Thoracic aorta (tissue), 2 donors: ENCODE data around the gene MZF1. TPM values are rescaled to one million over a fixed set of nuclear protein-coding genes. Genes with fewer than 3 reads are reported as not detected.

ENCODE experiments used
- ATAC-seq: fragments of 150-250 bp; one replicate; pipeline ENCODE4 v1.8.0; 2017; ENCODE audit warnings: low read depth; ENCODE audit not compliant: insufficient number of reproducible peaks, low FRiP score
- DNase-seq: peaks from one replicate; pipeline ENCODE4 v3.0.0-alpha.2; 2020; ENCODE audit warnings: low spot score
- H3K27ac ChIP-seq, 2 donors: fragments of 200-600 bp; sonication (generic); 1 replicate in 1 of 2; 2 replicates in 1 of 2; pipeline ENCODE4 v1.5.1; 2016; ENCODE audit warnings: mild to moderate bottlenecking in 2 of 2, moderate library complexity in 2 of 2
- H3K27me3 ChIP-seq: fragments of 200-600 bp; sonication (generic); replicated peaks from 2 replicates; pipeline ENCODE4 v1.6.0; 2016; ENCODE audit warnings: mild to moderate bottlenecking; ENCODE audit not compliant: insufficient read depth
- H3K36me3 ChIP-seq: fragments of 200-600 bp; sonication (generic); one replicate; pipeline ENCODE4 v1.5.1; 2016
- H3K4me1 ChIP-seq, 2 donors: fragments of 200-600 bp; sonication (generic); 1 replicate in 1 of 2; 2 replicates in 1 of 2; pipeline versions ENCODE4 v1.5.1 to v1.6.0; 2016; ENCODE audit warnings: low read depth in 2 of 2, mild to moderate bottlenecking in 1 of 2; ENCODE audit not compliant: control insufficient read depth in 1 of 2
- H3K4me3 ChIP-seq: fragments of 200-600 bp; sonication (generic); 2 replicates; pipeline ENCODE4 v1.5.1; 2016; ENCODE audit warnings: mild to moderate bottlenecking
- H3K9me3 ChIP-seq: fragments of 200-600 bp; sonication (generic); 2 replicates; pipeline ENCODE4 v1.5.1; 2016
- total RNA-seq, 2 donors: library from RNA; depleted of rRNA; stranded (reverse); fragments of >200 nt; gene quantifications; one replicate each; pipeline versions ENCODE4 v1.1.0 to v1.2.3, GENCODE V29; 2016
- TF ChIP-seq, protein P1 (sequence below): fragments of 200-600 bp; sonication (generic); IDR thresholded peaks from one replicate; pipeline ENCODE4 v1.5.1; 2019; ENCODE audit warnings: antibody characterized with exemption

Gene MZF1
- total RNA-seq, 2 donors from 2014 or later: 44.9 to 46.8 TPM

DNA sequence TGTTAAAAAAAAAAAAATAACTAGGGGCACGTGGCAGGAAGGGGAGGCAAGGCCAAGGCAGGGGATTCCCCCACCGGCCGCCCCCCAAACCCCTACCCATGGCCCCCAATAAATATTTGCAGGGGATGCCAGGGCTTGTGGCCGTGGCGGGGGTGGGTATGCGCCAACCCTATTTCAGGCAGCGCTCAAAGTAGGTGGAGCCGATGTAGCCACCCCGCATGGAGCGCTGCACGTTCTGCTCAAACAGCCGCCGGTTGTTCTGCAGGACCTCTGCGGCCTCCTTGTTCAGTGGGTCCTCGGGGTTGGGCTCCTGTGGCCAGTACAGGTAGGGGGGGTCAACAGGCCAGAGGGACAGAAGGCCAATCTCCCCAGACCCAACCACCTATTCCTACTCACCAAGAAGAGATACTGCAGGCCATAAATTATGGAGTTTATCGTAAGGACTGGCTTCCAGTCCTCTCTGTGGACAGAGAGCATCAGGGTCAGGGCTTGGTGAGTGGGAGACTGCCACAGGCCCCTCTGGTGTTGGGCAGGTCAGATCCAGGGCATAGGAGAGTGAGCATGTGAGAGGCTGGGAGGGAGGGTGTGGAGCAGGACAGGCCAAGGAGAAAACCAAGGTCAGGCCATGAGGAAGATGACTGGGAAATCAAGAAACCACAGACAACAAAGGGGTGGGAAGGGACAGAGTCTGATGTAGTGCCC is 17.1 kb downstream of the MZF1 start:
- no peak for ATAC-seq
- no peak overlapping the region for H3K4me3 ChIP-seq
- no peaks in the 10 kb centered on the region for H3K27me3 ChIP-seq
- no peaks in the 10 kb centered on the region for H3K9me3 ChIP-seq
- H3K27ac ChIP-seq: peak overlapping the region; percentile 91 to 99
- TF ChIP-seq, protein P1, sequence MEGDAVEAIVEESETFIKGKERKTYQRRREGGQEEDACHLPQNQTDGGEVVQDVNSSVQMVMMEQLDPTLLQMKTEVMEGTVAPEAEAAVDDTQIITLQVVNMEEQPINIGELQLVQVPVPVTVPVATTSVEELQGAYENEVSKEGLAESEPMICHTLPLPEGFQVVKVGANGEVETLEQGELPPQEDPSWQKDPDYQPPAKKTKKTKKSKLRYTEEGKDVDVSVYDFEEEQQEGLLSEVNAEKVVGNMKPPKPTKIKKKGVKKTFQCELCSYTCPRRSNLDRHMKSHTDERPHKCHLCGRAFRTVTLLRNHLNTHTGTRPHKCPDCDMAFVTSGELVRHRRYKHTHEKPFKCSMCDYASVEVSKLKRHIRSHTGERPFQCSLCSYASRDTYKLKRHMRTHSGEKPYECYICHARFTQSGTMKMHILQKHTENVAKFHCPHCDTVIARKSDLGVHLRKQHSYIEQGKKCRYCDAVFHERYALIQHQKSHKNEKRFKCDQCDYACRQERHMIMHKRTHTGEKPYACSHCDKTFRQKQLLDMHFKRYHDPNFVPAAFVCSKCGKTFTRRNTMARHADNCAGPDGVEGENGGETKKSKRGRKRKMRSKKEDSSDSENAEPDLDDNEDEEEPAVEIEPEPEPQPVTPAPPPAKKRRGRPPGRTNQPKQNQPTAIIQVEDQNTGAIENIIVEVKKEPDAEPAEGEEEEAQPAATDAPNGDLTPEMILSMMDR: no peak
- peaks cover 27% of the 10 kb centered on the region for H3K36me3 ChIP-seq
- no peak for DNase-seq
- H3K4me1 ChIP-seq: peaks cover 29 to 50% of the 10 kb centered on the region in 2 donors

DNA sequence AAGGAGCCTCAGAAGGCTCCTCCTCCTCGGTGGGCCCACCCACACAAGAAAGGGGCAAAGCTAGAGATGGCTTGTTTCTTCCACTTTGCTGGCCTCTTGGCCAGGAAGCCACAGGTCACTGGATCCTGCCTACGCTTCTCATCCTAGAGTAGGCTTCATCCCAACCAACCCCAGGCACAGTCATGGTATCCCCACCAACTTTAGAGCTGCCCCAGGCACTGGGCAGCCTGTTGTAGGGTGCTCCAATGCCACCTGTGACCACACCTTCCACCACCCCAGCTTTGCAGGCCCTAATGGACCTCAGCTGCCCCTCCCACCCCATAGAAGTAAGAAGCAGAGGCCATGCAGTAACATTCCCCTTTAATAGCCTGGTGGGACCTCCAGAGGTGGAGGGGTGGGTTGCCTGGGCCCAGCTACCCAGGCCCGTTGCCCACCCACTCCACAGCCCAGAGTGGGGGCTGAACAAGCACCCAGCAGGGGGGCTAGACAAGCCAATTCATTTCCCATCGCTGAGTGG is 17.7 kb downstream of the MZF1 start:
- peak overlapping the region; percentile 80 to 91 for H3K27ac ChIP-seq
- no peaks in the 10 kb centered on the region for H3K27me3 ChIP-seq
- H3K4me1 ChIP-seq: peaks cover 29 to 49% of the 10 kb centered on the region in 2 donors
- no peak for ATAC-seq
- no peaks in the 10 kb centered on the region for H3K9me3 ChIP-seq
- TF ChIP-seq, protein P1: no peak
- peaks cover 32% of the 10 kb centered on the region for H3K36me3 ChIP-seq
- peak overlapping the region; percentile 84 for H3K4me3 ChIP-seq
- DNase-seq: no peak

DNA sequence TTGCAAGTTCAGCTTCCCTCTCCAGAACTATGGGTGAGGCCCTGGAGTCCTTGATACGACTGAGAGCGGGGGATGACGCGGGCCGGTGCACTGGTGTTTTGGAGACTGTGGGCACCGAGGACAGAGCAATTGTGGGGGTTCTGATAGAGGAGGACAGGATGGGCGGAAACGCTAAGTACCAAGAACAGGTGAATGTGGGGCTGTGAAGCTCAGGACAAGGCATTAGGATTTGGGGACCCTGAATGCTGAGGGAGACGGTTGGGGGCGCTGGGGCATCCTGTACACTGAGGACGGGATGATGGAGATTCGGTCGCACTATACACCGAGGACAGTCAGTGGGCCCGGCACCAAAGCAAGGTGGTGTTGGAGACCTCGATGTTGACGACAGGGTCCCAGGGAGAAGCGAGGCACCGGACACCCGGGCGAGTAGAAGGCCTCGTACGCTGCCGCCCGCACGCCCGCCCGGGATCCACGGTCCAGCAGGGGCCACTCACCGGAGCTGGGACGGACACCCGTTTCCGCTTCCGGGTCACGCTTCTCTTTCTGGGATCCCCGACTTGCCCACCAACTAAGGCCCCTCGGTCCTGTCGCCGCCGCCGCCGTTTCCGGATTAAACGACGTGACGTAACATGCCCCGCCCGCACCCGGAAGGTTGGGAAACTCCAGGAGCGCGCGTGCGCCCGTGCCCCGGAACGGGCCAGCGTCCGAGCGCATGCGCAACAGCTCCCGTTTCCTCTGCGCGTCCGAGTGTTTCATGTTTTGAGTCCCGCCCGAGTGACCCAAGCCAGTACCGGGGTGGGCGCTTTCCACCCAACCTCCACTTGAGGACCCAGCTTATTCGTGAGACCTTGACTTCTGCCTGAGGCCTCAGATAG is 18.4 kb downstream of the MZF1 start, which contains the start of gene CHMP2A:
TSS of gene CHMP2A (minus strand) at position 612 of the 875 bp plus-strand sequence. CDS start 893 bp downstream, outside the sequence.
- TF ChIP-seq, protein P1: no peak
- Histone ChIP-seq H3K9me3 (no peaks in the 10 kb centered on the region), H3K36me3 (peaks cover 39% of the 10 kb centered on the region), H3K4me3 (peak within 1 kb of the TSS; percentile 84), H3K27me3 (no peaks in the 10 kb centered on the region), H3K27ac (peak within 1 kb of the TSS; percentile 80 to 91), H3K4me1 (peaks cover 25 to 42% of the 10 kb centered on the region in 2 donors)
- peak; percentile 51 for ATAC-seq
- DNase-seq: peak; percentile 93

DNA sequence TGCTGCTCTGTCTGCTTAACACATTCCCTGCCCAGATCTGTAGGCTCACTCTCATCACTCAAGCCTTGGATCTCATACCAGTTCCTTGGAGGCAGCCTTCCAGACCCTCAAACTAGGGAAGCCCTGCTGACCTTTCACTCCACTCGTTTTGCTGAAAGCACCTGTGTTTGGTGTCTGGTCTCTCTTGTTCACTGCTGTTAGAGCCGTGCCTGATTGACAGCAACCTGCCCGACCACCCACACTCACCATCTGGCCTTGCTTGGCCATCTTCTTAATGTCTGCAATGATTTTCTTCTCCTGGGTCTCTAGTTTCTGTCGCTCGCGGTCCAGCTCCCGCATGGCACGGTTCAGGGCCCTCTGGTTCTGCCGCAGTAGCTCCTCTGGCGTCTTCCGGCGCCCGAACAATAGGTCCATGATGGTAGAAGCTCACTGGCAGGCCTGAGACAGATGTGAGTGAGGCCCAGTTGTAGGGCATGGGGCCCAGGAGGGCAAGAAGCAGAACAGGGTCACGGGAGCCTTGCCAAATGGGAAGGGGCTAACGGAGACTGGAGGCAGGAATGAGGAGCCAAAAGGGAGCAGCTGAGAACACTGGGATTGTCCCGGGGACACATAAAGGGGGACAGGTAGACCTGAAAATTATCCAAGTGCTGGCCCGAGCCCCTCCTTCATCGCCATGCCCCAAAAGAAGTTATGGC is 19.2 kb downstream of the MZF1 start:
- Histone ChIP-seq H3K36me3 (peaks cover 47% of the 10 kb centered on the region), H3K27ac (peak overlapping the region; percentile 80 to 91), H3K9me3 (no peaks in the 10 kb centered on the region), H3K27me3 (no peaks in the 10 kb centered on the region), H3K4me1 (peaks cover 25 to 40% of the 10 kb centered on the region in 2 donors), H3K4me3 (peak overlapping the region; percentile 84)
- DNase-seq (no peak), ATAC-seq (no peak)
- TF ChIP-seq, protein P1: no peak
